ENCODE measurements around the gene WDFY4.

Gene WDFY4

GRCh38 chr10:48796713-48797245 is 112.1 kb downstream of the WDFY4 start:
- no peak for DNase-seq (ENCODE audit: low read depth)

GRCh38 chr10:48797830-48798229 is 113.2 kb downstream of the WDFY4 start:
- DNase-seq (ENCODE audit: low read depth) = no peak

GRCh38 chr10:48798481-48799254 is 114.0 kb downstream of the WDFY4 start:
- no peak for DNase-seq (ENCODE audit: low read depth)

GRCh38 chr10:48799341-48800006 is 114.8 kb downstream of the WDFY4 start:
- no peak for DNase-seq (ENCODE audit: low read depth)

GRCh38 chr10:48800007-48800675 is 115.5 kb downstream of the WDFY4 start:
- no peak for DNase-seq (ENCODE audit: low read depth)

GRCh38 chr10:48801001-48801421 is 116.3 kb downstream of the WDFY4 start:
- no peak for DNase-seq (ENCODE audit: low read depth)

GRCh38 chr10:48802611-48803071 is 118.0 kb downstream of the WDFY4 start:
- no peak for DNase-seq (ENCODE audit: low read depth)

GRCh38 chr10:48803801-48804584 is 119.3 kb downstream of the WDFY4 start:
- no peak for DNase-seq (ENCODE audit: low read depth)

GRCh38 chr10:48804740-48805182 is 120.1 kb downstream of the WDFY4 start:
- no peak for DNase-seq (ENCODE audit: low read depth)

- DNase-seq (ENCODE audit: low read depth) = no peak
These were observed 120.7 kb downstream of the WDFY4 start for GRCh38 chr10:48805411-48805810.

GRCh38 chr10:48805848-48806247 is 121.2 kb downstream of the WDFY4 start:
- no peak for DNase-seq (ENCODE audit: low read depth)

- no peak for DNase-seq (ENCODE audit: low read depth)
These were observed 121.7 kb downstream of the WDFY4 start for GRCh38 chr10:48806342-48806741.

GRCh38 chr10:48807791-48808470 is 123.3 kb downstream of the WDFY4 start:
- DNase-seq (ENCODE audit: low read depth) = no peak

GRCh38 chr10:48809261-48809660 is 124.6 kb downstream of the WDFY4 start:
- no peak for DNase-seq (ENCODE audit: low read depth)

- no peak for DNase-seq (ENCODE audit: low read depth)
These were observed 126.8 kb downstream of the WDFY4 start for GRCh38 chr10:48811461-48811860.

GRCh38 chr10:48811917-48812316 is 127.2 kb downstream of the WDFY4 start:
- DNase-seq (ENCODE audit: low read depth) = no peak

- no peak for DNase-seq (ENCODE audit: low read depth)
These were observed 128.6 kb downstream of the WDFY4 start for GRCh38 chr10:48813291-48813690.

- DNase-seq (ENCODE audit: low read depth) = no peak
These were observed 129.2 kb downstream of the WDFY4 start for GRCh38 chr10:48813825-48814224.

- no peak for DNase-seq (ENCODE audit: low read depth)
These were observed 130.3 kb downstream of the WDFY4 start for GRCh38 chr10:48814933-48815332.

- no peak for DNase-seq (ENCODE audit: low read depth)
These were observed 132.5 kb downstream of the WDFY4 start for GRCh38 chr10:48817141-48817540.

- DNase-seq (ENCODE audit: low read depth) = no peak
These were observed 133.4 kb downstream of the WDFY4 start for GRCh38 chr10:48818081-48818480.
